ENCODE measurements around the gene NAPB.

The NAPB gene

GRCh38 chr20:23369072-23369823 is 52.0 kb downstream of the NAPB start:
- no peaks in the 10 kb centered on the region for H3K9me3 ChIP-seq (ENCODE audit: low read length)
- 0 out of 2 replicates have a peak, but pooled peaks cover 2% of the 10 kb centered on the region for H4K20me1 ChIP-seq (ENCODE audit: insufficient read depth, low read length)
- H2AFZ ChIP-seq (ENCODE audit: low read length): no peak overlapping the region
- H3K27me3 ChIP-seq (ENCODE audit: insufficient read depth, low read length): no peaks in the 10 kb centered on the region
- H3K4me2 ChIP-seq (ENCODE audit: low read length): no peak overlapping the region
- H3F3A ChIP-seq (ENCODE audit: insufficient read depth, low read length): no peaks in the 10 kb centered on the region
- H3K9ac ChIP-seq (ENCODE audit: low read length): no peak overlapping the region
- H3K4me1 ChIP-seq (ENCODE audit: insufficient read depth, low read length, severe bottlenecking): peaks cover 30% of the 10 kb centered on the region
- peaks cover 97% of the 10 kb centered on the region for H3K36me3 ChIP-seq (ENCODE audit: insufficient read depth, low read length)
- peaks cover 39% of the 10 kb centered on the region for H3K79me2 ChIP-seq (ENCODE audit: insufficient read depth, low read length)
- H3K4me3 ChIP-seq (ENCODE audit: low read depth, low read length, poor library complexity, severe bottlenecking): no peak overlapping the region
- no peak overlapping the region for H3K27ac ChIP-seq (ENCODE audit: low read depth, low read length, poor library complexity, severe bottlenecking)
- no peak for TF ChIP-seq CTCF (IDR thresholded peaks at IDR 0.05; ENCODE audit: low read length)
- no peak for TF ChIP-seq EZH2 (IDR thresholded peaks at IDR 0.05; ENCODE audit: borderline replicate concordance, low read length)
- no peaks in the 10 kb centered on the region for H3K9me2 ChIP-seq (ENCODE audit: low read depth, low read length)

- TF ChIP-seq EZH2 (IDR thresholded peaks at IDR 0.05; ENCODE audit: borderline replicate concordance, low read length) (no peak), CTCF (IDR thresholded peaks at IDR 0.05; ENCODE audit: low read length) (no peak)
- Histone ChIP-seq H3K9me2 (ENCODE audit: low read depth, low read length) (no peaks in the 10 kb centered on the region), H2AFZ (ENCODE audit: low read length) (no peak overlapping the region), H3K36me3 (ENCODE audit: insufficient read depth, low read length) (peaks cover 91% of the 10 kb centered on the region), H3K9me3 (ENCODE audit: low read length) (no peaks in the 10 kb centered on the region), H3F3A (ENCODE audit: insufficient read depth, low read length) (no peaks in the 10 kb centered on the region), H3K4me3 (ENCODE audit: low read depth, low read length, poor library complexity, severe bottlenecking) (no peak overlapping the region), H3K9ac (ENCODE audit: low read length) (no peak overlapping the region), H4K20me1 (ENCODE audit: insufficient read depth, low read length) (0 out of 2 replicates have a peak, but pooled peaks cover 2% of the 10 kb centered on the region), H3K4me1 (ENCODE audit: insufficient read depth, low read length, severe bottlenecking) (peaks cover 38% of the 10 kb centered on the region), H3K4me2 (ENCODE audit: low read length) (no peak overlapping the region), H3K79me2 (ENCODE audit: insufficient read depth, low read length) (peaks cover 47% of the 10 kb centered on the region), H3K27ac (ENCODE audit: low read depth, low read length, poor library complexity, severe bottlenecking) (no peak overlapping the region), H3K27me3 (ENCODE audit: insufficient read depth, low read length) (no peaks in the 10 kb centered on the region)
Measured at GRCh38 chr20:23368316-23369071, 52.8 kb downstream of the NAPB start.

GRCh38 chr20:23367770-23368169 is 53.5 kb downstream of the NAPB start:
- peaks cover 45% of the 10 kb centered on the region for H3K4me1 ChIP-seq (ENCODE audit: insufficient read depth, low read length, severe bottlenecking)
- peaks cover 83% of the 10 kb centered on the region for H3K36me3 ChIP-seq (ENCODE audit: insufficient read depth, low read length)
- TF ChIP-seq CTCF (IDR thresholded peaks at IDR 0.05; ENCODE audit: low read length) (no peak), EZH2 (IDR thresholded peaks at IDR 0.05; ENCODE audit: borderline replicate concordance, low read length) (no peak)

More at GRCh38 chr20:23367770-23368169, 53.5 kb downstream of the NAPB start:
- no peaks in the 10 kb centered on the region for H3K9me2 ChIP-seq (ENCODE audit: low read depth, low read length)
- H3K4me2 ChIP-seq (ENCODE audit: low read length): no peak overlapping the region
- no peak overlapping the region for H2AFZ ChIP-seq (ENCODE audit: low read length)
- no peaks in the 10 kb centered on the region for H3K9me3 ChIP-seq (ENCODE audit: low read length)
- H3K79me2 ChIP-seq (ENCODE audit: insufficient read depth, low read length): peaks cover 54% of the 10 kb centered on the region
- no peak overlapping the region for H3K4me3 ChIP-seq (ENCODE audit: low read depth, low read length, poor library complexity, severe bottlenecking)
- H4K20me1 ChIP-seq (ENCODE audit: insufficient read depth, low read length): 0 out of 2 replicates have a peak, but pooled peaks cover 2% of the 10 kb centered on the region
- no peaks in the 10 kb centered on the region for H3K27me3 ChIP-seq (ENCODE audit: insufficient read depth, low read length)
- H3K9ac ChIP-seq (ENCODE audit: low read length): no peak overlapping the region
- H3F3A ChIP-seq (ENCODE audit: insufficient read depth, low read length): no peaks in the 10 kb centered on the region
- no peak overlapping the region for H3K27ac ChIP-seq (ENCODE audit: low read depth, low read length, poor library complexity, severe bottlenecking)
